Measurements from ENCODE around the gene UGT3A1. TPM values are rescaled to one million over a fixed set of nuclear protein-coding genes. Genes with fewer than 3 reads are reported as not detected.
"Not testable (repeated sequence)": the region's sequence is repeated elsewhere in the genome, so short reads cannot be mapped to it uniquely, and the experiment has no call there.

Gene UGT3A1
- total RNA-seq = 2.8 and 9.4 TPM in 2 replicates

GRCh38 chr5:35990941-35991611 is at the start of gene UGT3A1:
UGT3A1 (minus strand) TSS chr5:35991390; CDS start chr5:35991240, 150 bp downstream.
- DNase-seq (ENCODE audit: low read depth) = peak; percentile 68

GRCh38 chr5:36035696-36036095 is 44.5 kb upstream of the UGT3A1 start:
- DNase-seq (ENCODE audit: low read depth) = no peak

GRCh38 chr5:36034536-36035134 is 43.4 kb upstream of the UGT3A1 start:
- DNase-seq (ENCODE audit: low read depth) = not testable (repeated sequence)

- DNase-seq (ENCODE audit: low read depth) = no peak
Observed at GRCh38 chr5:36033486-36033885, 42.3 kb upstream of the UGT3A1 start.

GRCh38 chr5:36033047-36033446 is 41.9 kb upstream of the UGT3A1 start:
- DNase-seq (ENCODE audit: low read depth) = no peak

GRCh38 chr5:36031223-36031622 is 40.0 kb upstream of the UGT3A1 start:
- no peak for DNase-seq (ENCODE audit: low read depth)

- DNase-seq (ENCODE audit: low read depth) = no peak
Observed at GRCh38 chr5:36029914-36030313, 38.7 kb upstream of the UGT3A1 start.

GRCh38 chr5:36028816-36029465 is 37.8 kb upstream of the UGT3A1 start:
- no peak for DNase-seq (ENCODE audit: low read depth)

GRCh38 chr5:36027711-36028110 is 36.5 kb upstream of the UGT3A1 start:
- no peak for DNase-seq (ENCODE audit: low read depth)

- no peak for DNase-seq (ENCODE audit: low read depth)
Observed at GRCh38 chr5:36026706-36027465, 35.7 kb upstream of the UGT3A1 start.

- DNase-seq (ENCODE audit: low read depth) = not testable (repeated sequence)
Observed at GRCh38 chr5:36022246-36022645, 31.1 kb upstream of the UGT3A1 start.

- DNase-seq (ENCODE audit: low read depth) = not testable (repeated sequence)
Observed at GRCh38 chr5:36019584-36019983, 28.4 kb upstream of the UGT3A1 start.

- no peak for DNase-seq (ENCODE audit: low read depth)
Observed at GRCh38 chr5:36017622-36018021, 26.4 kb upstream of the UGT3A1 start.

GRCh38 chr5:36017004-36017403 is 25.8 kb upstream of the UGT3A1 start:
- no peak for DNase-seq (ENCODE audit: low read depth)

- no peak for DNase-seq (ENCODE audit: low read depth)
Observed at GRCh38 chr5:36013182-36013581, 22.0 kb upstream of the UGT3A1 start.

GRCh38 chr5:36009698-36010097 is 18.5 kb upstream of the UGT3A1 start:
- no peak for DNase-seq (ENCODE audit: low read depth)

GRCh38 chr5:36007366-36007765 is 16.2 kb upstream of the UGT3A1 start:
- no peak for DNase-seq (ENCODE audit: low read depth)

- peak; percentile 32 for DNase-seq (ENCODE audit: low read depth)
Observed at GRCh38 chr5:36006163-36006562, 15.0 kb upstream of the UGT3A1 start.

GRCh38 chr5:36001032-36001431 is 9.8 kb upstream of the UGT3A1 start:
- no peak for DNase-seq (ENCODE audit: low read depth)

- DNase-seq (ENCODE audit: low read depth) = no peak
Observed at GRCh38 chr5:35999547-35999946, 8.4 kb upstream of the UGT3A1 start.

- DNase-seq (ENCODE audit: low read depth) = no peak
Observed at GRCh38 chr5:35996076-35996475, 4.9 kb upstream of the UGT3A1 start.

GRCh38 chr5:35990520-35990919 is 670 bp downstream of the UGT3A1 start:
- DNase-seq (ENCODE audit: low read depth) = peak; percentile 13

Measured in renal cortical epithelial cell (primary cell).